Kidney (tissue), 14 donors: ENCODE data around the gene NAP1L4. TPM values are rescaled to one million over a fixed set of nuclear protein-coding genes. Genes with fewer than 3 reads are reported as not detected.

ENCODE experiments used
- DNase-seq, 5 donors: peaks; one replicate each; pipeline ENCODE4 v3.0.0-alpha.2; 2013 to 2020
- FAIRE-seq: peaks from 2 replicates; lab custom pipeline; 2012; peaks lifted over from hg19 to GRCh38; lab: Jason Lieb, UNC
- H3K27ac ChIP-seq, 2 donors: one replicate each; pipeline ENCODE4 v1.7.0; 2013; ENCODE audit warnings: low read depth in 2 of 2, low read length in 2 of 2, inconsistent platforms in 1 of 2
- H3K27me3 ChIP-seq: one replicate; pipeline ENCODE4 v1.7.1; 2013; ENCODE audit warnings: low read length, inconsistent platforms; ENCODE audit not compliant: control insufficient read depth, insufficient read depth
- H3K36me3 ChIP-seq, 3 donors: one replicate each; pipeline versions ENCODE4 v1.7.0 to v1.7.1; 2013; ENCODE audit warnings: low read length in 3 of 3, control low read depth in 1 of 3, inconsistent platforms in 1 of 3; ENCODE audit not compliant: insufficient read depth in 3 of 3, control insufficient read depth in 2 of 3
- H3K4me1 ChIP-seq, 3 donors: one replicate each; pipeline versions ENCODE4 v1.7.0 to v1.7.1; 2013; ENCODE audit warnings: low read length in 3 of 3, inconsistent platforms in 1 of 3, low read depth in 1 of 3; ENCODE audit not compliant: control insufficient read depth in 2 of 3, insufficient read depth in 2 of 3
- H3K4me3 ChIP-seq, 3 donors: one replicate each; pipeline versions ENCODE4 v1.7.0 to v1.8.1; 2013; ENCODE audit warnings: low read length in 3 of 3, control low read depth in 1 of 3, inconsistent platforms in 1 of 3
- H3K9ac ChIP-seq, 3 donors: one replicate each; pipeline versions ENCODE4 v1.7.0 to v1.7.1; 2013; ENCODE audit warnings: low read length in 3 of 3, control low read depth in 1 of 3, inconsistent platforms in 1 of 3
- H3K9me3 ChIP-seq, 3 donors: one replicate each; pipeline versions ENCODE4 v1.7.0 to v1.7.1; 2013; ENCODE audit warnings: low read length in 3 of 3, control low read depth in 1 of 3, inconsistent platforms in 1 of 3; ENCODE audit not compliant: control insufficient read depth in 2 of 3, insufficient read depth in 1 of 3
- CTCF ChIP-seq: IDR thresholded peaks from 3 replicates; pipeline ENCODE4 v1.5.1; 2012; ENCODE audit warnings: mild to moderate bottlenecking, moderate library complexity, borderline replicate concordance; ENCODE audit not compliant: insufficient read depth; ENCODE audit errors: extremely low read depth
- intact Hi-C: fragments of 100-400 bp; cut with DNase I; formaldehyde crosslinking; loops from one replicate; pipeline ENCODE4 v1.11.1; 2022
- polyA plus RNA-seq: library from polyadenylated mRNA; stranded (reverse); fragments of 350-450 nt; fragmentation: Illumina TruSeq; extraction: RNeasy Lipid Tissue Mini Kit (QIAGEN cat#74804); gene quantifications from one replicate; pipeline ENCODE4 v1.2.3, GENCODE V29; 2014; ENCODE audit warnings: low read depth, low replicate concordance; ENCODE audit not compliant: insufficient read depth
- total RNA-seq: library from RNA; stranded (reverse); fragmentation: NEBNext Ultra II Directional; extraction: Animal tissue kit (Norgen Biotek cat#: 25700); gene quantifications from one replicate; pipeline ENCODE4 v1.2.1, GENCODE V29; 2021
- donor health status: control.
- donor health status: control.
- donor health status: control.
- donor health status: control.
- donor health status: control.
- donor health status: DM: yes; HTN: yes; CAD: no.
- donor health status: Normal renal cell carcinoma (clear cell type).

The NAP1L4 gene
- total and polyA plus RNA-seq, 2 donors from 2014 or later = 120 to 133 TPM

GRCh38 chr11:3020011-3020410, 27.9 kb upstream of the NAP1L4 start:
- FAIRE-seq = no peak
- Histone ChIP-seq H3K27ac (no peak overlapping the region), H3K36me3 (peaks cover 0 to 34% (median 20%) of the 10 kb centered on the region in 3 donors), H3K4me3 (no peak overlapping the region), H3K4me1 (peaks cover 0 to 16% (median 4%) of the 10 kb centered on the region in 3 donors), H3K9me3 (no peaks in the 10 kb centered on the region), H3K9ac (no peak overlapping the region), H3K27me3 (no peaks in the 10 kb centered on the region)
- peak in 1 of 5 donors; percentile 64 for DNase-seq
- intact Hi-C loops = no loop called here
- no peak for TF ChIP-seq CTCF

GRCh38 chr11:3018596-3018995, 26.5 kb upstream of the NAP1L4 start:
- peaks cover 0 to 16% (median 4%) of the 10 kb centered on the region in 3 donors for H3K4me1 ChIP-seq
- H3K4me3 ChIP-seq = no peak overlapping the region
- intact Hi-C loops = no loop called here
- FAIRE-seq = no peak
- no peak overlapping the region for H3K9ac ChIP-seq
- no peak overlapping the region for H3K27ac ChIP-seq
- H3K9me3 ChIP-seq = no peaks in the 10 kb centered on the region
- no peaks in the 10 kb centered on the region for H3K27me3 ChIP-seq
- DNase-seq = peak in 1 of 5 donors; percentile 51
- no peak for TF ChIP-seq CTCF
- peaks cover 0 to 30% (median 19%) of the 10 kb centered on the region in 3 donors for H3K36me3 ChIP-seq

GRCh38 chr11:3016861-3017260, 24.7 kb upstream of the NAP1L4 start:
- intact Hi-C loops = no loop called here
- FAIRE-seq = no peak
- no peak for TF ChIP-seq CTCF
- no peak overlapping the region for H3K4me3 ChIP-seq
- peak in 1 of 5 donors; percentile 29 for DNase-seq
- H3K9me3 ChIP-seq = no peaks in the 10 kb centered on the region
- no peak overlapping the region for H3K27ac ChIP-seq
- peaks cover 0 to 37% (median 22%) of the 10 kb centered on the region in 3 donors for H3K36me3 ChIP-seq
- no peak overlapping the region for H3K9ac ChIP-seq
- H3K4me1 ChIP-seq = peaks cover 0 to 16% (median 2%) of the 10 kb centered on the region in 3 donors
- H3K27me3 ChIP-seq = no peaks in the 10 kb centered on the region

GRCh38 chr11:3015796-3016195, 23.7 kb upstream of the NAP1L4 start:
- H3K4me3 ChIP-seq = no peak overlapping the region
- no peak for FAIRE-seq
- no peak for DNase-seq
- intact Hi-C loops = no loop called here
- H3K36me3 ChIP-seq = peaks cover 0 to 40% (median 23%) of the 10 kb centered on the region in 3 donors
- H3K27me3 ChIP-seq = no peaks in the 10 kb centered on the region
- no peak overlapping the region for H3K9ac ChIP-seq
- no peak overlapping the region for H3K27ac ChIP-seq
- TF ChIP-seq CTCF = no peak
- H3K4me1 ChIP-seq = peaks cover 0 to 5% (median 2%) of the 10 kb centered on the region in 3 donors
- H3K9me3 ChIP-seq = no peaks in the 10 kb centered on the region
